HG03066 (cell line): ENCODE measurements around the gene EXOSC5.
"Not testable (repeated sequence)": the region's sequence is repeated elsewhere in the genome, so short reads cannot be mapped to it uniquely, and the experiment has no call there.

ENCODE experiments used
- ATAC-seq: cut with Tn5 transposase; IDR thresholded peaks from one replicate; pipeline ENCODE4 v1.9.1; 2021; ENCODE audit warnings: low read depth; ENCODE audit not compliant: unreplicated experiment

EXOSC5 gene

GRCh38 chr19:41371541-41371940 is 25.6 kb downstream of the EXOSC5 start:
- ATAC-seq = no peak

GRCh38 chr19:41371119-41371518 is 26.0 kb downstream of the EXOSC5 start:
- ATAC-seq = not testable (repeated sequence)

- no peak for ATAC-seq
Observed at GRCh38 chr19:41369769-41370168, 27.4 kb downstream of the EXOSC5 start.

- no peak for ATAC-seq
Observed at GRCh38 chr19:41367848-41368301, 29.3 kb downstream of the EXOSC5 start.

GRCh38 chr19:41366089-41366488 is 31.1 kb downstream of the EXOSC5 start:
- no peak for ATAC-seq

- no peak for ATAC-seq
Observed at GRCh38 chr19:41364524-41365391, 32.4 kb downstream of the EXOSC5 start.

- ATAC-seq = peak; percentile 85
Observed at GRCh38 chr19:41363753-41364523, 33.2 kb downstream of the EXOSC5 start, which contains the start of gene B9D2. Gene B9D2 (minus strand): TSS chr19:41364149. CDS start chr19:41363519, 630 bp downstream.

- no peak for ATAC-seq
Observed at GRCh38 chr19:41363371-41363752, 33.8 kb downstream of the EXOSC5 start.

- ATAC-seq = no peak
Observed at GRCh38 chr19:41362143-41362847, 34.9 kb downstream of the EXOSC5 start.

GRCh38 chr19:41359741-41360140 is 37.4 kb downstream of the EXOSC5 start:
- ATAC-seq = no peak

GRCh38 chr19:41357746-41358145 is 39.4 kb downstream of the EXOSC5 start:
- no peak for ATAC-seq

- ATAC-seq = no peak
Observed at GRCh38 chr19:41356984-41357739, 40.0 kb downstream of the EXOSC5 start.

GRCh38 chr19:41355802-41356201 is 41.4 kb downstream of the EXOSC5 start:
- ATAC-seq = no peak

GRCh38 chr19:41355035-41355434 is 42.1 kb downstream of the EXOSC5 start:
- no peak for ATAC-seq

GRCh38 chr19:41354343-41354953 is 42.7 kb downstream of the EXOSC5 start:
- ATAC-seq = no peak

GRCh38 chr19:41353466-41354342 is 43.5 kb downstream of the EXOSC5 start, which contains the start of gene TGFB1:
Gene TGFB1 (minus strand): TSS chr19:41353922. CDS start chr19:41353044, 878 bp downstream.
- ATAC-seq = peak; percentile 45

GRCh38 chr19:41352609-41353465 is 44.3 kb downstream of the EXOSC5 start:
- no peak for ATAC-seq

GRCh38 chr19:41352279-41352608 is 44.9 kb downstream of the EXOSC5 start:
- no peak for ATAC-seq
